CD4-positive, alpha-beta T cell treated with Interleukin-21 for 1 hour (primary cell): ENCODE data around the gene ART4.

Experiments used
- DNase-seq: peaks from one replicate; pipeline ENCODE4 v3.0.0-alpha.2; 2020

ART4 gene

GRCh38 chr12:14843425-14843887, at the start of gene ART4:
Gene ART4 (minus strand): TSS chr12:14843526. CDS start chr12:14843113, 413 bp downstream.
- DNase-seq = no peak

GRCh38 chr12:14892726-14893505, 49.6 kb upstream of the ART4 start:
- DNase-seq = no peak

- DNase-seq = no peak
Observed at GRCh38 chr12:14890701-14891100, 47.4 kb upstream of the ART4 start.

GRCh38 chr12:14886271-14886670, 42.9 kb upstream of the ART4 start:
- no peak for DNase-seq

- DNase-seq = no peak
Observed at GRCh38 chr12:14885718-14886221, 42.4 kb upstream of the ART4 start, which contains the start of gene MGP. Gene MGP (minus strand): TSS chr12:14885854. CDS start chr12:14885791, 63 bp downstream.

GRCh38 chr12:14884458-14884878, 41.1 kb upstream of the ART4 start:
- peak; percentile 84 for DNase-seq

- no peak for DNase-seq
Observed at GRCh38 chr12:14883686-14884085, 40.4 kb upstream of the ART4 start.

GRCh38 chr12:14880890-14881453, 37.6 kb upstream of the ART4 start:
- DNase-seq = no peak

- no peak for DNase-seq
Observed at GRCh38 chr12:14879222-14879933, 36.1 kb upstream of the ART4 start.

- DNase-seq = no peak
Observed at GRCh38 chr12:14878488-14878887, 35.2 kb upstream of the ART4 start.

- no peak for DNase-seq
Observed at GRCh38 chr12:14876833-14877232, 33.5 kb upstream of the ART4 start.

GRCh38 chr12:14874882-14875281, 31.6 kb upstream of the ART4 start:
- DNase-seq = no peak

- no peak for DNase-seq
Observed at GRCh38 chr12:14873440-14874185, 30.3 kb upstream of the ART4 start.

GRCh38 chr12:14871886-14872285, 28.6 kb upstream of the ART4 start:
- DNase-seq = no peak

- no peak for DNase-seq
Observed at GRCh38 chr12:14871247-14871646, 27.9 kb upstream of the ART4 start.

GRCh38 chr12:14868916-14869506, 25.7 kb upstream of the ART4 start:
- no peak for DNase-seq

- DNase-seq = no peak
Observed at GRCh38 chr12:14860490-14860889, 17.2 kb upstream of the ART4 start.

GRCh38 chr12:14858513-14858912, 15.2 kb upstream of the ART4 start:
- DNase-seq = no peak

- no peak for DNase-seq
Observed at GRCh38 chr12:14854586-14855183, 11.4 kb upstream of the ART4 start.

- no peak for DNase-seq
Observed at GRCh38 chr12:14853961-14854360, 10.6 kb upstream of the ART4 start.

- DNase-seq = no peak
Observed at GRCh38 chr12:14852880-14853279, 9.6 kb upstream of the ART4 start.
